HCT116 (cell line): ENCODE results near the gene MICALL2. TPM values are rescaled to one million over a fixed set of nuclear protein-coding genes. Genes with fewer than 3 reads are reported as not detected.

ENCODE experiments used
- ATAC-seq: fragments of 200-7000 bp; cut with Tn5 transposase; 2 replicates; pipeline ENCODE4 v1.9.1; 2020; ENCODE audit warnings: mild to moderate bottlenecking, moderate library complexity
- BruUV-seq: library from RNA; stranded (reverse); fragments of 400-500 nt; replicated peaks from 2 replicates; lab custom pipeline; 2021; lab: Mats Ljungman, UMichigan
- CTCF ChIA-PET: fragments of 300-600 bp; sonication (Branson Sonifier 250); formaldehyde crosslinking; loops from one replicate; lab custom pipeline; 2021; ENCODE audit warnings: antibody characterized with exemption; lab: Charles Lee
- POLR2A ChIA-PET: fragments of 300-600, 350-600 bp; sonication (Branson Sonifier 250); formaldehyde crosslinking; loops from one replicate; lab custom pipeline; 2021; ENCODE audit warnings: antibody characterized with exemption; lab: Charles Lee
- RAD21 ChIA-PET, 2 experiments: fragments of 300-600 bp; sonication (Branson Sonifier 250); formaldehyde crosslinking; loops; one replicate each; lab custom pipeline; 2023; ENCODE audit warnings: low total read pairs in 2 of 2; ENCODE audit not compliant: uncharacterized antibody in 2 of 2, unreplicated experiment in 2 of 2, low non-redundant PET in 1 of 2; lab: Charles Lee
- DNase-seq: peaks from one replicate; pipeline ENCODE4 v3.0.0-alpha.2; 2010; ENCODE audit warnings: low read depth, low spot score
- H2AFZ ChIP-seq: fragments of 200-600 bp; shearing (Covaris generic), sonication (generic); 2 replicates; pipeline ENCODE4 v1.6.1; 2017; ENCODE audit warnings: low read depth, mixed run types, mixed read lengths, antibody characterized with exemption, low read length; ENCODE audit not compliant: poor library complexity, severe bottlenecking
- H3K27ac ChIP-seq: 2 replicates; pipeline ENCODE4 v1.5.1; 2012; ENCODE audit warnings: low read depth, low read length
- H3K27me3 ChIP-seq: fragments of 200-600 bp; sonication (generic); 2 replicates; pipeline ENCODE4 v1.6.1; 2016; ENCODE audit warnings: mixed run types, low read length, mixed read lengths; ENCODE audit not compliant: insufficient read depth
- H3K36me3 ChIP-seq, 2 experiments: fragments of 200-500 bp in 1 of 2; fragments of 200-600 bp in 1 of 2; sonication (Bioruptor generic) in 1 of 2; sonication (generic) in 1 of 2; 2 replicates each; pipeline versions ENCODE4 v1.5.1 to v1.6.1; 2014 to 2016; ENCODE audit warnings: low read length in 2 of 2, inconsistent platforms in 1 of 2, mixed read lengths in 1 of 2, mixed run types in 1 of 2; ENCODE audit not compliant: insufficient read depth in 2 of 2, control insufficient read depth in 1 of 2
- H3K4me1 ChIP-seq, 2 experiments: fragments of 200-600 bp in 1 of 2; sonication (generic) in 1 of 2; 2 replicates each; pipeline versions ENCODE4 v1.5.1 to v1.6.1; 2012 to 2017; ENCODE audit warnings: low read length in 2 of 2, inconsistent platforms in 1 of 2, mild to moderate bottlenecking in 1 of 2, mixed read lengths in 1 of 2, mixed run types in 1 of 2, moderate library complexity in 1 of 2; ENCODE audit not compliant: insufficient read depth in 2 of 2, control insufficient read depth in 1 of 2
- H3K4me2 ChIP-seq: fragments of 200-600 bp; sonication (generic); 2 replicates; pipeline ENCODE4 v1.6.1; 2017; ENCODE audit warnings: mixed run types, low read length, mixed read lengths
- H3K4me3 ChIP-seq, 2 experiments: fragments of 200-600 bp in 1 of 2; sonication (generic) in 1 of 2; replicated peaks in 1 of 2; 2 replicates each; pipeline ENCODE4 v1.5.1; 2011 to 2016; ENCODE audit warnings: low read length in 2 of 2, control low read depth in 1 of 2, low read depth in 1 of 2, mild to moderate bottlenecking in 1 of 2, mixed read lengths in 1 of 2, mixed run types in 1 of 2
- H3K79me2 ChIP-seq: fragments of 200-600 bp; sonication (generic); 2 replicates; pipeline ENCODE4 v1.6.1; 2017; ENCODE audit warnings: mild to moderate bottlenecking, mixed run types, low read length, moderate library complexity, mixed read lengths; ENCODE audit not compliant: insufficient read depth
- H3K9ac ChIP-seq: fragments of 200-600 bp; sonication (generic); 2 replicates; pipeline ENCODE4 v1.6.1; 2016; ENCODE audit warnings: low read length, mixed read lengths
- H3K9me2 ChIP-seq: fragments of 200-600 bp; sonication (generic), shearing (Covaris generic); 2 replicates; pipeline ENCODE4 v1.6.1; 2017; ENCODE audit warnings: mixed run types, mild to moderate bottlenecking, moderate library complexity; ENCODE audit not compliant: insufficient read depth
- H3K9me3 ChIP-seq, 2 experiments: fragments of 200-500 bp in 1 of 2; fragments of 200-600 bp in 1 of 2; sonication (Bioruptor generic) in 1 of 2; sonication (generic) in 1 of 2; 2 replicates each; pipeline ENCODE4 v1.6.1; 2014 to 2017; ENCODE audit warnings: low read length in 2 of 2, mixed read lengths in 2 of 2, inconsistent platforms in 1 of 2, low read depth in 1 of 2, mild to moderate bottlenecking in 1 of 2, mixed run types in 1 of 2, moderate library complexity in 1 of 2; ENCODE audit not compliant: control insufficient read depth in 1 of 2, insufficient read depth in 1 of 2
- H4K20me1 ChIP-seq: fragments of 200-600 bp; sonication (generic), shearing (Covaris generic); 2 replicates; pipeline ENCODE4 v1.6.1; 2017; ENCODE audit warnings: mixed run types, mild to moderate bottlenecking, moderate library complexity; ENCODE audit not compliant: insufficient read depth
- ELF1 ChIP-seq: IDR thresholded peaks from 2 replicates; pipeline ENCODE4 v1.6.1; 2012; ENCODE audit warnings: low read depth, borderline replicate concordance
- EZH2 ChIP-seq: fragments of 200-600 bp; sonication (generic); IDR thresholded peaks from 2 replicates; pipeline ENCODE4 v1.6.1; 2017; ENCODE audit warnings: antibody characterized with exemption, mixed run types
- EZH2phosphoT487 ChIP-seq: fragments of 200-600 bp; IDR thresholded peaks from 2 replicates; pipeline ENCODE4 v1.6.1; 2018; ENCODE audit warnings: antibody characterized with exemption, borderline replicate concordance
- FOSL1 ChIP-seq: IDR thresholded peaks from 2 replicates; pipeline ENCODE4 v1.6.1; 2012; ENCODE audit warnings: low read depth
- JUND ChIP-seq: IDR thresholded peaks from 2 replicates; pipeline ENCODE4 v1.6.1; 2012
- POLR2A ChIP-seq: IDR thresholded peaks from 2 replicates; pipeline ENCODE4 v1.7.0; 2011; ENCODE audit warnings: borderline replicate concordance; ENCODE audit not compliant: insufficient read depth, insufficient read length; ENCODE audit errors: extremely low read depth
- RAD21 ChIP-seq: IDR thresholded peaks from 2 replicates; pipeline ENCODE4 v1.6.1; 2012; ENCODE audit warnings: low read depth, mild to moderate bottlenecking
- SIN3A ChIP-seq: IDR thresholded peaks from 2 replicates; pipeline ENCODE4 v1.6.1; 2012; ENCODE audit warnings: low read depth
- SP1 ChIP-seq: IDR thresholded peaks from 2 replicates; pipeline ENCODE4 v1.6.1; 2012; ENCODE audit warnings: low read depth
- SRF ChIP-seq: IDR thresholded peaks from 2 replicates; pipeline ENCODE4 v1.6.1; 2012; ENCODE audit warnings: low read depth
- TCF7L2 ChIP-seq: IDR thresholded peaks from 2 replicates; pipeline ENCODE4 v1.7.0; 2011; ENCODE audit warnings: borderline replicate concordance, inconsistent platforms; ENCODE audit not compliant: insufficient read depth, insufficient read length; ENCODE audit errors: extremely low read depth
- YY1 ChIP-seq: IDR thresholded peaks from 2 replicates; pipeline ENCODE4 v1.6.1; 2011; ENCODE audit warnings: low read length, low read depth, moderate library complexity, mild to moderate bottlenecking; ENCODE audit not compliant: insufficient replicate concordance; ENCODE audit errors: extremely low read depth
- intact Hi-C: fragments of 100-400 bp; cut with micrococcal nuclease; formaldehyde crosslinking; loops from 2 replicates; pipeline ENCODE4 v1.10.0; 2022
- total RNA-seq: library from RNA; stranded (reverse); gene quantifications from one replicate; pipeline ENCODE4 v1.2.1, GENCODE V29; 2021; ENCODE audit not compliant: unreplicated experiment
- TF ChIP-seq, protein P1 (sequence below): IDR thresholded peaks from 2 replicates; pipeline ENCODE4 v1.6.1; 2011; ENCODE audit warnings: mild to moderate bottlenecking, low read length, moderate library complexity; ENCODE audit not compliant: insufficient replicate concordance; ENCODE audit errors: extremely low read depth
- TF ChIP-seq, protein P2 (sequence below), 3 experiments: fragments of 200-600 bp in 1 of 3; sonication (generic) in 1 of 3; IDR thresholded peaks in 2 of 3; conservative IDR thresholded peaks in 1 of 3; 2 replicates each; pipeline ENCODE4 v1.5.1; 2012 to 2017; ENCODE audit warnings: low read depth in 2 of 3, low read length in 2 of 3, antibody characterized with exemption in 1 of 3, borderline replicate concordance in 1 of 3, control low read depth in 1 of 3, mild to moderate bottlenecking in 1 of 3, mixed read lengths in 1 of 3, mixed run types in 1 of 3, moderate library complexity in 1 of 3; ENCODE audit not compliant: insufficient read depth in 1 of 3
- TF ChIP-seq, protein P3 (sequence below): IDR thresholded peaks from 2 replicates; pipeline ENCODE4 v1.6.1; 2012

MICALL2 gene
- total RNA-seq, 1 experiment from 2014 or later, result 60.7 TPM

DNA sequence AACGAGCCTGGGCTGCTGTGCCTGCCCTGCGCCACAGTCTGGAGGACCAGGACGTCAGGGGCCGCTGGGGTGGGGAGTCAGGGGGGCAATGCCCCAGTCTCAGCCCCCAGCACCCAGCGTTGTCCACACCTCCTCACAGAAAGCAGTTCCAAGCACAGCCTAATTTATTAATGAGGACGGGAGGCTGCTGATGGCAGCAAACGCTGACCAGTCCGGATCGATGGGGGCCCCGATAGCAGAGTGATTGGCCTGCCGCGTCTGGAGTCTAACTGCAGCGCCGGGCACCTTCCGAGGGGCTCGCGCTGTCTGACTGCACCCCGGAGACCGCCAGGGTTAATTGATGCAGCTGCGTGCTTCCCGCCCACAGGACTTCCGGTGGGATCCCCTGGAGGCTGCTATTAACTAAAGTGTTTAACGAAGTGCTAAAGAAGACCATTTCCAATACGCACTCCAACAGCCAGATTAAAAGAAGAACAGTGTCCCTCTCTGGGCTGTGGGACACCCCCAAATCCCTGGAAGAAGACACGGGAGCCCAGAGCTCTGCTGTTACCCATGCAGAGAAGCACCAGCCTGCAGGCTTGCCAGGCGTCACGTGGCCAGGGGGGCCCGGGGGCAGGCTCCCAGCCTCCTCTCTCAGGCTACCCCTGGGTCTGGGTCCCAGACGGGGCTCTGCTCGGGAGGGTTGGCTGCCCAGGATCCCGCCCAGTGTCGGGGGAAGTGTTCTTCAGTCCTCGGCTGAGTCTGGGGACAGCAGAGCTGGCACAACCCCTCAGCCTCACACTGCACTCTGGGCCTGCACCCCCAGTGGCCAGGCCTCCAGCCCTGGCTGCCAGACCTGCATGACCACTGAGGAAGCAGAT is 63.8 kb downstream of the MICALL2 start:
- H2AFZ ChIP-seq, result no peak overlapping the region
- H3K4me1 ChIP-seq, result peaks cover 0 to 7% of the 10 kb centered on the region in 2 experiments; a peak in 2 of 4 replicates
- no peak overlapping the region for H3K4me2 ChIP-seq
- no peaks in the 10 kb centered on the region for H3K9me2 ChIP-seq
- ChIA-PET POLR2A (no interaction called here), RAD21 (no interaction called here), CTCF (no interaction called here)
- peaks cover 3 to 7% of the 10 kb centered on the region in 2 experiments; a peak in 2 of 4 replicates for H3K9me3 ChIP-seq
- H3K79me2 ChIP-seq, result no peaks in the 10 kb centered on the region
- H3K9ac ChIP-seq, result no peak overlapping the region
- no peaks in the 10 kb centered on the region for H3K36me3 ChIP-seq
- ATAC-seq, result no peak
- DNase-seq, result no peak
- no peaks in the 10 kb centered on the region for H3K27me3 ChIP-seq
- no peak overlapping the region for H3K4me3 ChIP-seq
- H4K20me1 ChIP-seq, result no peaks in the 10 kb centered on the region
- intact Hi-C loops, result no loop called here
- no peak overlapping the region for H3K27ac ChIP-seq
- TF ChIP-seq YY1 (no peak), TCF7L2 (no peak), SP1 (no peak), SRF (no peak), EZH2 (no peak), EZH2phosphoT487 (no peak), RAD21 (no peak), ELF1 (no peak), POLR2A (no peak)
- BruUV-seq, result no TSS peak

DNA sequence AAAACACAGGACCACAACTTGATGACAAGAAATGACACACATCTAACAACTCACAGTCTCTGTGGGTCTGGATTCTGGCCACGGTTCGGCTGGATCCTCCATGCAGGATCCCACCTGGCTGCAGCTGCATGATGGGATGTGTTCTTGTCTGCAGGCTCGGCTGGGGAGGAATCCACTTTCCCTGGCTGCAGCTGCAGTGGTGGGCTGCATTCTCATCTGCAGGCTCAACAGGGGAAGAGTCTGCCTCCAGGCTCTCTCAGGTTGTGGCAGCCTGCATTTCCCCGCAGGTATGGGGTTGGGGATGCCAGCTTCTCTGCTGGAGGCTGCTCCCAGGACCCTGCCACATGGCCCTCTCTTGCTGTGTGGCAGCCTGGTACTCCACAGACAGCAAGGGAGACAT is 64.9 kb downstream of the MICALL2 start:
- Histone ChIP-seq H3K9me3 (peaks cover 3 to 7% of the 10 kb centered on the region in 2 experiments; a peak in 2 of 4 replicates), H3K4me2 (no peak overlapping the region), H3K4me3 (no peak overlapping the region), H3K9ac (no peak overlapping the region), H3K9me2 (no peaks in the 10 kb centered on the region), H3K36me3 (no peaks in the 10 kb centered on the region), H2AFZ (no peak overlapping the region), H3K79me2 (no peaks in the 10 kb centered on the region), H3K27ac (no peak overlapping the region), H4K20me1 (no peaks in the 10 kb centered on the region), H3K4me1 (peaks cover 0 to 7% of the 10 kb centered on the region in 2 experiments; a peak in 1 of 4 replicates), H3K27me3 (no peaks in the 10 kb centered on the region)
- TF ChIP-seq EZH2phosphoT487 (no peak), SIN3A (no peak), ELF1 (no peak), YY1 (no peak), FOSL1 (no peak), JUND (no peak)
- TF ChIP-seq, protein P1, sequence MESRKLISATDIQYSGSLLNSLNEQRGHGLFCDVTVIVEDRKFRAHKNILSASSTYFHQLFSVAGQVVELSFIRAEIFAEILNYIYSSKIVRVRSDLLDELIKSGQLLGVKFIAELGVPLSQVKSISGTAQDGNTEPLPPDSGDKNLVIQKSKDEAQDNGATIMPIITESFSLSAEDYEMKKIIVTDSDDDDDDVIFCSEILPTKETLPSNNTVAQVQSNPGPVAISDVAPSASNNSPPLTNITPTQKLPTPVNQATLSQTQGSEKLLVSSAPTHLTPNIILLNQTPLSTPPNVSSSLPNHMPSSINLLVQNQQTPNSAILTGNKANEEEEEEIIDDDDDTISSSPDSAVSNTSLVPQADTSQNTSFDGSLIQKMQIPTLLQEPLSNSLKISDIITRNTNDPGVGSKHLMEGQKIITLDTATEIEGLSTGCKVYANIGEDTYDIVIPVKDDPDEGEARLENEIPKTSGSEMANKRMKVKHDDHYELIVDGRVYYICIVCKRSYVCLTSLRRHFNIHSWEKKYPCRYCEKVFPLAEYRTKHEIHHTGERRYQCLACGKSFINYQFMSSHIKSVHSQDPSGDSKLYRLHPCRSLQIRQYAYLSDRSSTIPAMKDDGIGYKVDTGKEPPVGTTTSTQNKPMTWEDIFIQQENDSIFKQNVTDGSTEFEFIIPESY, result no peak
- TF ChIP-seq, protein P2, sequence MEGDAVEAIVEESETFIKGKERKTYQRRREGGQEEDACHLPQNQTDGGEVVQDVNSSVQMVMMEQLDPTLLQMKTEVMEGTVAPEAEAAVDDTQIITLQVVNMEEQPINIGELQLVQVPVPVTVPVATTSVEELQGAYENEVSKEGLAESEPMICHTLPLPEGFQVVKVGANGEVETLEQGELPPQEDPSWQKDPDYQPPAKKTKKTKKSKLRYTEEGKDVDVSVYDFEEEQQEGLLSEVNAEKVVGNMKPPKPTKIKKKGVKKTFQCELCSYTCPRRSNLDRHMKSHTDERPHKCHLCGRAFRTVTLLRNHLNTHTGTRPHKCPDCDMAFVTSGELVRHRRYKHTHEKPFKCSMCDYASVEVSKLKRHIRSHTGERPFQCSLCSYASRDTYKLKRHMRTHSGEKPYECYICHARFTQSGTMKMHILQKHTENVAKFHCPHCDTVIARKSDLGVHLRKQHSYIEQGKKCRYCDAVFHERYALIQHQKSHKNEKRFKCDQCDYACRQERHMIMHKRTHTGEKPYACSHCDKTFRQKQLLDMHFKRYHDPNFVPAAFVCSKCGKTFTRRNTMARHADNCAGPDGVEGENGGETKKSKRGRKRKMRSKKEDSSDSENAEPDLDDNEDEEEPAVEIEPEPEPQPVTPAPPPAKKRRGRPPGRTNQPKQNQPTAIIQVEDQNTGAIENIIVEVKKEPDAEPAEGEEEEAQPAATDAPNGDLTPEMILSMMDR (IDR thresholded peaks at IDR 0.05 in 2 of 3, conservative IDR thresholded peaks at IDR 0.05 in 1 of 3; ENCODE audit: borderline replicate concordance in 1 of 3, insufficient read depth in 1 of 3, low read depth in 2 of 3, low read length in 2 of 3), result no peak
- TF ChIP-seq, protein P3, sequence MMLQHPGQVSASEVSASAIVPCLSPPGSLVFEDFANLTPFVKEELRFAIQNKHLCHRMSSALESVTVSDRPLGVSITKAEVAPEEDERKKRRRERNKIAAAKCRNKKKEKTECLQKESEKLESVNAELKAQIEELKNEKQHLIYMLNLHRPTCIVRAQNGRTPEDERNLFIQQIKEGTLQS, result no peak
- ChIA-PET CTCF (no interaction called here), RAD21 (no interaction called here), POLR2A (no interaction called here)
- ATAC-seq (no peak), DNase-seq (no peak)
- BruUV-seq, result no TSS peak
- intact Hi-C loops, result no loop called here
